A549 (cell line): Measurements from ENCODE around the gene STAT1. TPM values are rescaled to one million over a fixed set of nuclear protein-coding genes. Genes with fewer than 3 reads are reported as not detected.
"Not testable (repeated sequence)": the region's sequence is repeated elsewhere in the genome, so short reads cannot be mapped to it uniquely, and the experiment has no call there.

Experiments
- ATAC-seq, 2 experiments: fragments of 200-7000 bp in 1 of 2; fragments of >200 bp in 1 of 2; cut with Nextera tagmentation in 1 of 2; cut with Tn5 transposase in 1 of 2; 3 replicates each; pipeline versions ENCODE4 v1.8.0 to v1.9.1; 2018 to 2020; ENCODE audit warnings: mild to moderate bottlenecking in 1 of 2, moderate library complexity in 1 of 2
- CTCF ChIA-PET: fragments of 300-600 bp; sonication (Branson Sonifier 250); formaldehyde crosslinking; extraction: SDS; loops from one replicate; lab custom pipeline; 2021; ENCODE audit warnings: antibody characterized with exemption, inconsistent platforms; lab: Yijun Ruan, JAX
- POLR2A ChIA-PET: fragments of 350-600 bp; formaldehyde crosslinking; extraction: SDS; loops from one replicate; lab custom pipeline; 2021; ENCODE audit warnings: antibody characterized with exemption, inconsistent platforms; lab: Yijun Ruan, JAX
- DNase-seq, 2 experiments: peaks; one replicate each; pipeline versions ENCODE4 v3.0.0 to v3.0.0-alpha.2; 2011 to 2016; ENCODE audit warnings: low read depth in 1 of 2, low spot score in 1 of 2
- FAIRE-seq: peaks from 2 replicates; lab custom pipeline; 2011; peaks lifted over from hg19 to GRCh38; lab: Jason Lieb, UNC
- H3K27ac ChIP-seq, 2 experiments: fragments of >200 bp; sonication (Bioruptor Twin); formaldehyde crosslinking; 3 replicates each; pipeline ENCODE4 v1.5.1; 2016 to 2017
- H3K4me1 ChIP-seq: fragments of >200 bp; sonication (Bioruptor Twin); formaldehyde crosslinking; 3 replicates; pipeline ENCODE4 v1.6.1; 2016
- H3K4me2 ChIP-seq: fragments of >200 bp; sonication (Bioruptor Twin); formaldehyde crosslinking; 3 replicates; pipeline ENCODE4 v1.6.1; 2016
- H3K4me3 ChIP-seq: fragments of >200 bp; sonication (Bioruptor Twin); formaldehyde crosslinking; 3 replicates; pipeline ENCODE4 v1.5.1; 2016
- H3K9me3 ChIP-seq: fragments of >200 bp; sonication (Bioruptor Twin); formaldehyde crosslinking; 3 replicates; pipeline ENCODE4 v1.6.1; 2016
- EP300 ChIP-seq, 2 experiments: fragments of >200 bp; sonication (Bioruptor Twin); formaldehyde crosslinking; IDR thresholded peaks; 2 replicates in 1 of 2; 3 replicates in 1 of 2; pipeline ENCODE4 v1.6.1; 2016 to 2017
- ESRRA ChIP-seq: fragments of 150-350 bp; IDR thresholded peaks from 2 replicates; pipeline ENCODE4 v1.6.1; 2014; ENCODE audit warnings: mild to moderate bottlenecking, low read length, borderline replicate concordance
- FOSB ChIP-seq: fragments of 250-450 bp; sonication (Bioruptor Pico); IDR thresholded peaks from 2 replicates; pipeline ENCODE4 v1.5.0; 2020; ENCODE audit warnings: mild to moderate bottlenecking, moderate library complexity
- HOXA7 ChIP-seq: fragments of 250-450 bp; sonication (Bioruptor Pico); IDR thresholded peaks from 2 replicates; pipeline ENCODE4 v1.5.0; 2020; ENCODE audit warnings: mild to moderate bottlenecking, moderate library complexity
- JUN ChIP-seq, 2 experiments: fragments of >200 bp; sonication (Bioruptor Twin); formaldehyde crosslinking; IDR thresholded peaks; 2 replicates in 1 of 2; 3 replicates in 1 of 2; pipeline ENCODE4 v1.6.1; 2016 to 2017
- MAFK ChIP-seq: fragments of 450-650 bp; IDR thresholded peaks from 2 replicates; pipeline ENCODE4 v1.6.1; 2014; ENCODE audit not compliant: partially characterized antibody
- MAZ ChIP-seq: fragments of 150-350 bp; IDR thresholded peaks from 2 replicates; pipeline ENCODE4 v1.6.1; 2014; ENCODE audit warnings: antibody characterized with exemption, low read depth, low read length, borderline replicate concordance
- NFE2L2 ChIP-seq: fragments of 150-350 bp; conservative IDR thresholded peaks from 2 replicates; pipeline ENCODE4 v1.6.1; 2014; ENCODE audit warnings: low read length
- POLR2AphosphoS2 ChIP-seq: conservative IDR thresholded peaks from 2 replicates; pipeline ENCODE4 v1.6.1; 2012; ENCODE audit warnings: low read length, improper control_type of control experiment, inconsistent platforms
- SMC3 ChIP-seq: fragments of >200 bp; sonication (Bioruptor Twin); formaldehyde crosslinking; IDR thresholded peaks from 3 replicates; pipeline ENCODE4 v1.6.1; 2018; ENCODE audit warnings: inconsistent platforms
- SREBF2 ChIP-seq: fragments of 450-650 bp; IDR thresholded peaks from 2 replicates; pipeline ENCODE4 v1.6.1; 2014; ENCODE audit warnings: mild to moderate bottlenecking, moderate library complexity
- TFCP2L1 ChIP-seq: fragments of 250-450 bp; sonication (Bioruptor Pico); IDR thresholded peaks from 2 replicates; pipeline ENCODE4 v1.5.0; 2021; ENCODE audit warnings: mild to moderate bottlenecking
- ZFP36 ChIP-seq: fragments of 450-650 bp; IDR thresholded peaks from 2 replicates; pipeline ENCODE4 v1.6.1; 2014; ENCODE audit warnings: borderline replicate concordance; ENCODE audit not compliant: partially characterized antibody
- WGBS: methylation state at CpG from one replicate; pipeline ENCODE4 v1.1.6; 2017; ENCODE audit errors: missing lambda C conversion rate; 5-methylcytosine and 5-hydroxymethylcytosine counted together
- polyA plus RNA-seq, 4 experiments: library from polyadenylated mRNA; depleted of rRNA in 3 of 4; stranded (reverse); fragments of >200 nt; fragmentation: RNase III in 1 of 4; extraction: RNeasy Plus Mini Kit Qiagen cat#74134 plus additional on column Dnase treatment in 1 of 4; gene quantifications; 2 replicates in 3 of 4; 3 replicates in 1 of 4; pipeline ENCODE4 v1.2.3, GENCODE V29; 2011 to 2017

Gene STAT1
- polyA plus RNA-seq, 2 of the 4 experiments (the other 2 are of a cell fraction) = 105 to 182 TPM

DNA sequence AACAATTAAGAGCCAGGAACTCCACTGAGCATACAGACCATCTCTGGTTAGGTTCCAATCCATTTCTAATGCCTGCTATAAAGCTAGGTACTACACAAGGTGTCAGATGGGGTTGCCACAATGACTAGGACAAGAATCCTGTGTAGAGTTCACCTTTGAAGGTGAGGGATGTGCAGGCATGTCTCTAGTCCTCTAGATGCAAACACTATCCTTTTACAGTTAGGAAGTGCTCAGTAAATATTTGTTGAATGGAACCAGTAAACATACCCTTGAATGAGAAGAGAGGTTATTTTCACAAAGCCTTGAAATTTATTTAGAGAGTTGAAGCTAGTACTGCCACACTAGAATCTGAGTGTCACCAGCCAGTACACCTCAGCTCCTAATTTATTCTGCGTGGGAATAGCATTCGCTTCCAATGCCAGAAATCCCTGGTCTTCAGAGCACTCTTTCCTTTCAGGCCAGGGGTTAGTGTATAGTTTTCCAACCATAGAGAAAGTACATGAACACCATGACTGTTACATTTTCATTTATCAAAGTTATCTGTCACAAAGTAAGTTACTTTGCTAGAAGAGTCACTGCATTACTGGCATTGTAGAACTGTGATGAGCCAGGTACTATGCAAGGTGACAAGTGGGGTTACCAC is 48.3 kb downstream of the STAT1 start:
- FAIRE-seq (no peak), ATAC-seq (0 out of 6 replicates have a peak, but pooled peaks of 1 of the 2 experiments have one; percentile 28), DNase-seq (no peak)
- no peak overlapping the region for H3K4me2 ChIP-seq
- H3K27ac ChIP-seq = no peak overlapping the region
- H3K4me3 ChIP-seq = no peak overlapping the region
- no peaks in the 10 kb centered on the region for H3K4me1 ChIP-seq
- no peaks in the 10 kb centered on the region for H3K9me3 ChIP-seq
- WGBS = 89% methylated on average over 2 of the region's 2 CpGs
- ChIA-PET CTCF (interaction anchor here (1.2 kb wide), 1 partner anchor 12 kb away, joined by 4 read pairs; no protein-coding TSS in a partner anchor), POLR2A (interaction anchor here (0.6 to 0.7 kb wide), 2 partner anchors 47 to 86 kb away, joined by 3 read pairs; no protein-coding TSS in a partner anchor)
- TF ChIP-seq POLR2AphosphoS2 (0 out of 2 replicates have a peak, but pooled peaks have one; percentile 65), TFCP2L1 (no peak), ZFP36 (no peak), MAZ (no peak), ESRRA (no peak)

DNA sequence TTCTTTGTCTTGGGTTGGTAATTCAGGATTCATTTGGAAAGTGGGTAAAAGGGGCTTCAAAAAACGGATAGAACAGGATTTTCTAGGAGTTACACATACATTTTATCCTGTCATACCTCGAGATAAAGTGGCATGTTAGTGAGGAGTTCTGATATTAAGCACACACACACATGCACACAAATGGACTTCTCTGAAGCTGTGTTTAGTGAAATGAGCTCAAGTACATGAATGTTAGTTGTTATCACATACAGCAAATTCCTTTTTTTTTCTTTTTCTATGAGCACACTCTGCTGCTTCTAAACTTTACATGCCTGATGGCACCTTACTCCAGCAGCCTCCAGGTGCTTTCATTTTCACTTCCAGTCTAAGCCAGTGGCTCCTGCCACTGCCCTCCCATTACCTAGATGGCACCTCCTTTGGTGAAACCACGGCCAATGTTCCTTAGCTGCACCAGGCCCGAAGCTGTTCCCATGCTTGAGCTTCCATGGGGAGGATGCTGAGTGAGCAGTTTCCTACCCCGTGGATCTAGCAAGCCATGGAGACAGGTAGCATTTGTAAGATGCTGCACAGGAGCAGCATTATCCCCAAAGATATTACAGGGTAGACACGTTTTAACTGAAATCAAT is 49.7 kb downstream of the STAT1 start:
- peak; percentile 75 for TF ChIP-seq MAFK
- TF ChIP-seq SMC3 = no peak
- TF ChIP-seq NFE2L2 = no peak
- H3K4me3 ChIP-seq = no peak overlapping the region
- no peak for FAIRE-seq
- no peak for ATAC-seq
- no peaks in the 10 kb centered on the region for H3K9me3 ChIP-seq
- H3K4me1 ChIP-seq = peaks cover 7% of the 10 kb centered on the region; the same call in 2 of the 3 replicates
- WGBS = 79% methylated on average over 6 of the region's 6 CpGs
- ChIA-PET CTCF (interaction anchor here (1.0 to 1.7 kb wide), 7 partner anchors 12 to 182 kb away, joined by 3 to 4 read pairs (median 4); no protein-coding TSS in a partner anchor), POLR2A (interaction anchor here (0.5 kb wide), 1 partner anchor 211 kb away, joined by 3 read pairs; no protein-coding TSS in a partner anchor)
- DNase-seq = no peak
- H3K27ac ChIP-seq = 0 out of 6 replicates have a peak overlapping the region, but pooled peaks of 1 of the 2 experiments have one; percentile 0
- H3K4me2 ChIP-seq = no peak overlapping the region

DNA sequence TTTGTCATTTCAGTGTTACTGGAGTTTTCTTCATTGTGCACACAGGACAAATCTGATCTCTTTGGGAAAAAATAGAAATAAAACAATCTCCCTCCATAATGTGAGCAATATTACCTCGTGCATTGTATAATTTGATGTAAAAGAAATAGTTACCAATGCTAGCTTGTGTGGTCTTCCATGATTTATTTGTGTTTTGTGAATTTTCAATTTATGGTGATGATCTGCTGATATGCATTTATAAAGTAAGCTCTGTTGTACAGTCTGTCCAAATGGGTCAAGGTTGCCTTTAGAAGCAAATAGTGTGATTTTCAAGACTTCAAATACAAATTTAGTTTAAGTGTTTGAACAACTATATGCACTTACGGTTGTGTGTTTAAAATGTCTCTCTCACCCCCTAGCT is 50.9 kb downstream of the STAT1 start:
- FAIRE-seq (no peak), DNase-seq (no peak), ATAC-seq (no peak)
- Histone ChIP-seq H3K9me3 (no peaks in the 10 kb centered on the region), H3K4me2 (no peak overlapping the region), H3K4me3 (no peak overlapping the region), H3K4me1 (peaks cover 7% of the 10 kb centered on the region; the same call in 2 of the 3 replicates), H3K27ac (no peak overlapping the region)
- WGBS = 85% methylated on average over 2 of the region's 2 CpGs
- ChIA-PET POLR2A (interaction anchor here (0.8 kb wide), 1 partner anchor 12 kb away, joined by 3 read pairs; no protein-coding TSS in a partner anchor), CTCF (interaction anchor here (1.0 to 1.7 kb wide), 5 partner anchors 9 to 180 kb away, joined by 3 to 4 read pairs (median 4); no protein-coding TSS in a partner anchor)
- TF ChIP-seq JUN (IDR thresholded peaks at IDR 0.05) = no peak
- no peak for TF ChIP-seq SMC3
- TF ChIP-seq SREBF2 = no peak
- TF ChIP-seq FOSB (CRISPR knock-in tag) = no peak

DNA sequence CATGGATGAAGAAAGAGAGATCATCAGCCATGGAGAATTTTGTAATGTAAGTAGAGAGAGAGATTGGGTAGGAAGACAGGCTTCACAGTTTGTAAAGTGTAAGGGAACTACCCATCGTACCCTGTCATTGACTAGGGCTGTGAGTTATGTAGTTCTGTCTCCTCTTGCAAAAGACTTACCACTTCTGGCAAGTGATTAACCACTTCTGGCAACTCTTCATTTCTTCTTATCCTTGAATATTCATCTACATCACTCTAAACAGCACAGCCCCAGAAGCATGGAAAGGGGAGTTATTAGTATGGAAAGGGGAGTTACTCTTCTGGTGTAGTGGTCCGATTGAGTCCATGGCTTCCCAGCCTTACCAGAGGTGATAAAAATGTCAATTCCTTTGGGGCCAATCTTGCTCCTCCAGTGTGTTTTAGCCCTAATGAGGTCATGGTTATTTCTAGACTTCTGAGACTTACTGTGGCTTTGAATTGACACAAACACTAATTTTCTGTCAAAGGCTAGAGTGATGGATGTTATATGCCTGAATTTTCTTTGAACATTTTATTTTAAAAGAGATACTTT is 52.0 kb downstream of the STAT1 start:
- Histone ChIP-seq H3K4me2 (no peak overlapping the region), H3K27ac (peak overlapping the region in 1 of 2 experiments; percentile 32; a peak in 2 of 6 replicates), H3K4me3 (no peak overlapping the region), H3K4me1 (peaks cover 7% of the 10 kb centered on the region; the same call in 2 of the 3 replicates), H3K9me3 (no peaks in the 10 kb centered on the region)
- FAIRE-seq (no peak), DNase-seq (no peak), ATAC-seq (peak; percentile 18 to 21; a peak in 4 of 6 replicates)
- ChIA-PET CTCF (interaction anchor here (1.0 kb wide), 1 partner anchor 10 kb away, joined by 3 read pairs; no protein-coding TSS in a partner anchor), POLR2A (no interaction called here)
- TF ChIP-seq EP300 (IDR thresholded peaks at IDR 0.05) (no peak), HOXA7 (CRISPR knock-in tag) (0 out of 2 replicates have a peak, but pooled peaks have one; percentile 73)
- WGBS = 95% methylated on average over 2 of the region's 2 CpGs

DNA sequence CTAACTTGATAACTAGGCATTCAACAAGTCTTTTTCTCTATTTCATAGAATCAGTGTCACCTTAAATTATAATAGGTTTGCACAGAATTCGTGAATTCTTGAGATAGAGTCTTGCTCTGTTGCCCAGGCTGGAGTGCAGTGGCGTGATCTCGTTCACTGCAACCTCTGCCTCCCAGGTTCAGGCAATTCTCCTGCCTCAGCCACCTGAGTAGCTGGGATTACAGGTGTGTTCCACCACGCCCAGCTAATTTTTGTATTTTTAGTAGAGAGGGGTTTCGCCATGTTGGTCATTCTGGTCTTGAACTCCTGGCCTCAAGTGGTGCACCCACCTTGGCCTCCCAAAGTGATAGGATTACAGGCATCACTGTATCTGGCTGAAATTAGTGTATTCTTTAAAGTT is 52.9 kb downstream of the STAT1 start:
- FAIRE-seq, POLR2A ChIA-PET, DNase-seq, H3K4me2 ChIP-seq, ATAC-seq, H3K4me3 ChIP-seq, H3K27ac ChIP-seq, H3K4me1 ChIP-seq, CTCF ChIA-PET, H3K9me3 ChIP-seq: not testable (repeated sequence)
- 93% methylated on average over 5 of the region's 5 CpGs for WGBS
